HG02763 (cell line): ENCODE results near the gene PLPPR2.
"Not testable (repeated sequence)": the region's sequence is repeated elsewhere in the genome, so short reads cannot be mapped to it uniquely, and the experiment has no call there.

Experiments used
- ATAC-seq: cut with Tn5 transposase; IDR thresholded peaks from one replicate; pipeline ENCODE4 v1.9.1; 2021; ENCODE audit warnings: mild to moderate bottlenecking, moderate library complexity; ENCODE audit not compliant: unreplicated experiment

The PLPPR2 gene

DNA sequence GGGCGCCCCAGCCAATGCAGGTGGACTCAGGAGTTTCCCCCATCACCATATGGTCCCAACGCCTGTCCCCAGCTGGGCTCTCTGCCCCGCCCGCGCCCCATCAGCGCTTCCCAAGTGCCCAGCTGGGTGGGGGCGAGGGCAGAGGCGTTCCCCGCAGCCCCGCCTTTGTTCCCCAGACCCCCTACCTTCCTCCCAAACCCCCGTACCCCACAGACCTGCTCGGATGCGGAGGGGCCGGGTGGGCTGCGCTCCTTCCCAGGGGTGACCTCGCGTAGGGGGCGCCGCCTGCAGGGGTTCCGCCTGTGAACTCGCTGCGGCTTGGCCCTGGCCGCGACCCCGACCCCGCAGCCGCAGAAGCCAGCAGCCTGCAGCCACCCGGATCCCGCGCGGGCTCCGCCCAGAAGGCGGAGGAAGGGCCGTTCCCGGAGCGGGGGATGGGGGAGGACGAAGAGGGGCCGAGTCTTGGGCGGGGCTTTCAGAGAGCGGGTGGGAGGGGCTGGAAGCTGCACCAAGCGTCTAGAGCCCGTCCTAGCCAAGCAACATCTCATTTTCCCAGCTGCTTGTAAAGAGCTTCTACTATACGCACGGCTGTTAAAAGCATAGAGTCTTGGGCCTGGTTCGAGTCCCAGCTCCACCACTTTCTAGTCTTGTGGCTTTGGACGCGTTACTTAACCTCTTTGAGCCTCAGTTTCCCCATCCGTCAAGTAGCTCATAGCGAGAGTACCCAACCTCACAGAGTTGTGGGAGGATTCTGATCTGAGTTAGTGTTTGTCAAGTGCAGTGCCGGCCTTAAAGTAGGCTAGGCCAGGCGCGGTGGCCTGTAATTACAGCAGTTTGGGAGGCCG lies 15.8 kb upstream of the PLPPR2 start, which contains the start of gene RAB3D:
Gene RAB3D (minus strand): TSS at position 404 of the 845 bp plus-strand sequence. CDS start 2,258 bp downstream, outside the sequence.
- peak; percentile 81 for ATAC-seq

DNA sequence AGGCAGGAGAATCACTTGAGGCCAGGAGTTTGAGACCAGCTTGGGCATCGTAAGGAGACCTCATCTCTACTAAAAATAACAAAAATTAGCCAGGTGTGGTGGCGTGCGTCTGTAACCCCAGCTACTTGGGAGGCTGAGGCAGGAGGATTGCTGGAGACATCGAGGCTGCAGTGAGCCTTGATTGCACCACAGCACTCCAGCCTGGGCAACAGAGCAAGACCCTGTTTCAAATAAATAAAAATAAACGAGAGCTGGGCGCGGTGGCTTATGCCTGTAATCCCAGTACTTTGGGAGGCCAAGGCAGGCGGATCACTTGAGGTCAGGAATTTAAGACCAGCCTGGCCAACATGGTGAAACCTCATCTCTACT lies 15.1 kb upstream of the PLPPR2 start:
- not testable (repeated sequence) for ATAC-seq

DNA sequence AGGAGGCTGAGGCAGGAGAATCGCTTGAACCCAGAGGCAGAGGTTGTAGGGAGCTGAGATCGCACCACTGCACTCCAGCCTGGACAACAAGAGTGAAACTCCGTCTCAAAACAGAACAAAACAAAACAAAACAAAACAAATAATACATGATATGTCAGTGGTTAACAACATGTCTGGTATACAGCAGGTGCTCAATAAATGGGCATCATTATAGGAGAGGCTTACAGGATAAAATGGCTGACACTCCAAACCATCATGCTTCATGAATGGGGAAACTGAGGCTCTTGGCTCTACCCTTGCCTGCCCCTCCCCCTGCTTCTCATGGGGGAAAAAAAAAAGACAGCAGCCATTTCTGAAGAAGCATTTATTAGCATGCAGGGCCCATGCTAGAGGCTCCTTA lies 12.8 kb upstream of the PLPPR2 start:
- ATAC-seq: no peak

DNA sequence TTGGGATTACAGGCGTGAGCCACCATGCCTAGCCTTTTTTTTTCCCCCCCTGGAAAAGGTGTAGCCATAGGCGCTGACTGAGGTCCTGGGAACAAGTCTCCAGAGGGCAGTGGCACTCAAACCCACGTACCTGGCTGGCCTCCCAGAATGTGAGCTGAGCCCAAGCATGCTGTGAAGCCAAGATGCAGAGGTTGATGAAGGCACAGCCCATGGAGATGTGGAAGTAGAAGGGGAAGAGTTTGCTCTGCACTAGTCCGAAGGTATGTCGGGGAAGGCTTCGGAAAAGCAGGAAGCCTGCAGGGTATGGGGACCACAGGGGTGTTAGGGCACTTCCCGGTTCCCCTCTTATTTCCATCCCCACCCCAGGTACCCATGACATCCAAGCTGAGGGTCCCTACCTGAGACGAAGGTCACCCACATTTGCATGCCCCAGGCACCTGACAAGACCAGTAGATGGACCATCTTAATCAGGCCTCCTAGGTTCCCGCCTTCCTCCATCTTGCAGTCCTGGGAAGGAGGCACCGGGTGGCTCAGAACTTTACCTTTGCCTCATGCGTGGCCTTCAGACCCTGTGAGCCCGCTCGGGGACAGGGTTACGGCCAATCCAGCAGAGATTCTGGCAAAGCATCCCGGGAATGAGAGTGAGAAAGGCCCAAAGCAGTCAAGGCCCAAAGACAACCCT lies 10.0 kb upstream of the PLPPR2 start:
- ATAC-seq: no peak

DNA sequence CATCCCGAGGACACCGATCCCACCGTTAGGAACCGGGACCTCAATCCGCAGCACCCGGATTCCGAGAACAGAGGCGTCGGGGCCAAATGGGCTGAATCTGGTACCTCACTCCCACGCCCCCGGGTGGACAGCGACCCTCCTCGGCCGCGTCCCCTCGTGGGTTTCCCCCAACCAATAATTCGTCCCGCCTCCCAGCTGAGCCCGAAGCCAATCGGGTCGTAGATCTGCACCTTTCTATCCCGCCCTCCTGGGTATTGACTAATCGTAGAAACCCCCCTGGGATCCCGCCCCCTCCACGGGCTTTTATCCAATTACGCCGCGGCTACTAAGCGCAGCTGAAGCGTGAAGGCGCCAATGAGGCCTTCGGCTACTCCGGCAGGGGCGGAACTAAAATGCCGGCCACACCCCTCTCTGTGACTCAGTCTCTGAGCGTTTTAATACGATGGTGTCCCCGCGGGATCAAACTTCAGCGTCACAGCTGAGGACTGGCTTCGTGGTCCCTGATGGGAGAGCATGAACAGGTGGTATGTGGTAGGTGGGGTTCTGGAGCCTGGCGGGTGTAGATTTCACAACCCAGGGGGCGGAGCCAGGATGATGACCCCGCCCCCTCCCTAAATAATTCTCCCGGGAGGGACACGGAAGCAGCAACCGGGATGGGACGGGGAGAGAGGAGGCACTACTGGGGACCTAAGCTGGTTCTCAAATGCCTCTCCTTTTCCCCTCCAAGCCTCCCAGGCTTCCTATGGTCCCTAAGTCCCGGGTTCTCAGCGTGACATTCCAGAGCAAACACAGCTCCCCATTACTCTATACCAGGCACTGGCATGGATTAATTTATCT lies 8.9 kb upstream of the PLPPR2 start, which contains the start of the genes CCDC159 and TMEM205:
Gene CCDC159 (plus strand): TSS at position 416 of the 837 bp plus-strand sequence. CDS start 88 bp downstream, at position 504.
Gene TMEM205 (minus strand): TSS at position 165 of the 837 bp plus-strand sequence. CDS start 649 bp downstream, outside the sequence.
- ATAC-seq: peak; percentile 91

DNA sequence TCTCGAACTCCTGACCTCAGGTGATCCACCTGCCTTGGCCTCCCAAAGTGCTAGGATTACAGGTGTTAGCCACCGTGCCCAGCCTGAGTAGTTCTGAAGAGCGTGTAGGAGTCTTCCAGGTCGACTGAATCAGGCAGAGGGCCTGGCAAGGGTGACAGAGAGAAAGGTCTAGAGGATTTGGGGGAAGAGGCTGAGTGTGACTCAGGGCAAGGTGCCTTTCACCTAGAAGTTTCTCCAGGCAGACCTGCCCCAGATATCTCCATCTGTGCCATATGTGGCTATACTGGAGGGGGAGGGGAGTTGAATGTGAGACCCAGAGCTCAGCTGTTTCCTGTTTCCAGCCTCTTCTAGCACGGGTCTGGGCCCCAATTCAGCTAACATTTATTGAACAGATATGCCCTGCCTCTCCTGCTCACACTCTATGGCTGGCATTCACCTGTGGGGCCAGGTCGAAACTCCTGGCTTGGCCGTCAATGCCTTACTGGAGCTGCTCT lies 7.6 kb upstream of the PLPPR2 start:
- no peak for ATAC-seq

DNA sequence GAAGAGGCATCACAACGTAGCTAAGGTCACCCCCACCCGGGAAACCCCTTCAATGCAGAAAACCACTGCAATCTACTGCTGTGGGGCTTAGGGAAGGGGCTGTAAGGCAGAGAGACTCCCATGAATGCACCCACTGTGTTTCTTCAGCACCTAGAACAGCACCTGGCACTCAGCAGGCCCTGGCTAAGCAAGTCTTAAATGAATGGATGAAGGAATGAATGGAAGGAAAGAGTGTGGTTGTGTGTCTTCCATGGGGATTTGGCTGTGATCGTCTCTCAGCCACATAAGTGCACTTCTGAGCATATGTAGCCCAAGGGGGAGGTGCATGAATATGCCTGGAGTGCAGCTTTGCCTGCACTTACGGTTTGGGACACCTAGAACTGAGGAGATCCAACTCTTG lies 6.1 kb upstream of the PLPPR2 start:
- ATAC-seq: no peak

DNA sequence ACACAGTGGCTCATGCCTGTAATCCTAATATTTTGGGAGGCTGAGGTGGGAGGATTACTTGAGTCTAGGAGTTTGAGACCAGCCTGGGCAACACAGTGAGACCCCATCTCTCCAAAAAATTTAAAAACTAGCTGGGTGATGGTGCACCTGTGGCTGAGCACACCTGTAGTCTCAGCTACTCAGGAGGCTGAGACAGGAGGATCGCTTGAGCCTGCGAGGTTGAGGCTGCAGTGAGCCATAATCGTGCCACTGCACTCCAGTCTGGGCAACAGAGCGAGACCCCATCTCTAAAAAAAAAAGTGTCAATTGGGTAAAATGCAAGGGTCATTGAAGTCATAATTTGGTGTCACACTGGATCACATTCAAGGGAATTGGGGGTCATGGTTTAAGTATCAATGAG lies 1.1 kb upstream of the PLPPR2 start:
- ATAC-seq: not testable (repeated sequence)

DNA sequence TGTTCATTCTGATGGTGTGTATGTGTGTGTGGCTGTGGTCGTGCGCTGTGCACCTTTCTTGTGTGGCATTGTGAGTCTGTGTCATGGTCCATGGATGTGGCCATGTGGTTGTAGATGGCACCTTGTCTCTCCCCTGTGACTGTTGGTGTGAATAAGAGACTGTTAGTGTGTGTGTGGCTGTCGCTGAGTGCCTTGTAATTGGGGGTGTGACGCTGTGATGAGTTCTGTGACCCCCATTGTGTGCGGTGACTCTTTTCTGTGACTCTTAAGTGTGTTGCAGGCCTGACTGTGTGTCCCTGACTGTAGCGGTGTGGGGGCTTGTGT lies 804 bp downstream of the PLPPR2 start:
- no peak for ATAC-seq

DNA sequence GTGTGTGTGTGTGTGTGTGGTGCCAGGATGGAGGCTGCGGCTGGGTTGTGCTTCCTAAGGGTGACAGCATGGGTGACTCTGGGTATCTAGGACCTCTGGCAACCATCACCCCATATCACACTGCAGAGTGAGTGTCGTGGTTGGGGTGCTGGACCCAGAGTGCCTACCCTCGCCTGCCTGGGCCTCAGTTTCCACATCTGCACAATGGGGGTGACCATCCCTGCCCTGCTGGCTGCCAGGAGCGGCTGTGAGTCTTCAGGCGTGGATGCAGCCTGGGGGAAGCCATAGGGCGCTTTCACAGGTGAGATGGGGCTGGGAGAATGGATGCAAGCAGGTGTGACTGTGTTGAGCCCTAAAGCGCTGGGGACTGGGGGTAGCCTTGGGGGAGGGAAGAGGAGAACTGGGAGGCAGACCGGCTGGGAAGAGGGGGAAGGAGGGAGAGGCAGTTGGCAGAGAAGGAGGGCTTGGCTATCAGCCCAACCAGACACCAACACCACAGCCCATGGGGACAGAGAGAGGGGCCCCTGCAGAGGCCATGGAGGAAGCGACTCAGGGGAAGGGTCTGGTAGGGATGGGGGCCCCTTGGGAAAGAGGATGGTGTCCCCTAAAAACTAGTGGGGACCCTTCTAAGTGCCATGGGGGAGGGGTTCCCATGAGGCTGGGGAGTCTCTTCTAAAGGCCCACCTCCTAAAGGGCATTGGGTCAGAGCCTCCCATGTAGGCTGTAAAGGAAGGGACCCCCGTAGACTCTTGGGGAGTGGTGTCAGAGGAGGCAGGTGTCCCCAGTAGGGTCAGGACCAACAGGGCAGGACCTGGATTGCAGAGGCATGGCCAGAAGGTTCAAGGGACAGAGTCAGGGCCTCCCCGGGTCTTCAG lies 1.7 kb downstream of the PLPPR2 start:
- ATAC-seq: no peak

DNA sequence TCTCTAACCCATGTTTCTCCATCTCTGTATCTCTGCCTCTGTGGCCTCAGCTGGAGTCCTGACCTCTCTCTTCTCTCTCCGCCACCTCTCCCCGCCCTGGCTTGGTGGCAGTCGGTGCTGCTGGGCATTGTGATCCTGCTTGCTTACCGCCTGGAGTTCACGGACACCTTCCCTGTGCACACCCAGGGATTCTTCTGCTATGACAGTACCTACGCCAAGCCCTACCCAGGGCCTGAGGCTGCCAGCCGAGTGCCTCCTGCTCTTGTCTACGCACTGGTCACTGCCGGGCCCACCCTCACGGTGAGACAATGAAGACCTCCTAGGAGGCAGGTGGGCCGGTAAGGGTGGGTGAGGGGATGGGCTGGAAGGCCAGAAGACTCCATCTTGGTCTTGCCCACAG lies 4.2 kb downstream of the PLPPR2 start:
- ATAC-seq: no peak

DNA sequence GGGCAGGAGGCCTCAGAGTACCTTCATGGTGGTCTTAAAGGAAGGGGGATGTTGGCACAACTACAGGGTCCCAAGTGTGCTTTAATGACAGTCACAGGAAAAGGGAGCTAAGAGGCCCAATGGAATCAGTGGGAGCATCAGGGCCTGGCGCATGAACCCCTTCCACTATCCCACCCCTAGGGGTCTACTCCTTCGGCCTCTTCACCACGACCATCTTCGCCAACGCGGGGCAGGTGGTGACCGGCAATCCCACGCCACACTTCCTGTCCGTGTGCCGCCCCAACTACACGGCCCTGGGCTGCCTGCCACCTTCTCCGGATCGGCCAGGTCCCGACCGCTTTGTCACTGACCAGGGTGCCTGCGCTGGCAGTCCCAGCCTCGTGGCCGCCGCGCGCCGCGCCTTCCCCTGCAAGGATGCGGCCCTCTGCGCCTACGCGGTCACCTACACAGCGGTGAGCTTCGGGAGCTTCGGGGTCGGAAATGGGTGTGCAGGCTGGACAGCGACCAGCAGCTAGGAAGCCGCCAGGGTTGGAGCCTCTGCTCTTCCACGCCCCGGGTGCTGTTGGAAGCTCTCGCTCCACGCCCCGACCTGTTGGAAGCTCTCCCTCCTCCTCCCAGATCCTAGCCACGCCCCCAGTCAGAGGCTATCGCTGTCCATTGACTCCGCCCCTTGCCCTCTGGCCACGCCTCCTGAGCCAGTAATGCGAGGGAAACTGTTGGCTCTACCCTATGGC lies 6.0 kb downstream of the PLPPR2 start:
- ATAC-seq: no peak

DNA sequence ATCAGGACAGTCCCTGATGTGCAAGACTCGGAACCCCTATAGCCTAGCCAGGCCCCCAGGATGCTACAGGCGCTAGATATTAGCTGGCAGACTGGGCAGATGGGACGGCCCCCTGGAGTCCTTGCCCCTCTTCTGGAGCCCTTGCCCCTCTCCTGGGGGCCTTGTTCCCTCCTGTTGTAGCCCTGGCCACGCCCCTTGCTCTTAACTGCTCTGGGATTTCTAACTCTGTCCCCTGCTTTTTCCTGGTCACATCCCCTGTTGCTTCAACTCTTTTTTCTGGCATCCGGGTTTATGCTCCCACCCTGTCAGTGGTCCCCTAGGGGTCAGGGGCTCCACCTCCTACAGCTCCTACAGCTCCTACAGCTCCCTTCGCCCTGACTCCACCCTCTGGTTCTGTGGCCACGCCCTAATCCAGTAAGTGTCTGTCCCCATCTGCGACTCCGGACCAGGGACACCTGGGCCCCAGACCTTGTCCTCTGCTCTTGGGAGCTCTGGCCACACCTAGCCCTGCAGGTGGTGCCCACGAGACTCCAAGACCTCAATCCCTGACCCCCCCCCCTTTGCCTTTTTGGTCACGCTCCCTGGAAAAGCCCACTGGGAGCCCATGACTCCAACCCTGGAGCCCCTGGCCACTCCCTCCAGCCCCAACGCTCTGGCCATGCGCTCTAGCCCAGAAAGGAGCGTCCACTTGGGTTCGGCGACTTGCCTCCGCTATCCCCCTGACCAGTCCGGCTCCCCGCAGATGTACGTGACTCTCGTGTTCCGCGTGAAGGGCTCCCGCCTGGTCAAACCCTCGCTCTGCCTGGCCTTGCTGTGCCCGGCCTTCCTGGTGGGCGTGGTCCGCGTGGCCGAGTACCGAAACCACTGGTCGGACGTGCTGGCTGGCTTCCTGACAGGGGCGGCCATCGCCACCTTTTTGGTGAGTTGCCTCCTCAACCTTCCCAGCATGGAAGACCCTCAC lies 6.8 kb downstream of the PLPPR2 start:
- no peak for ATAC-seq

DNA sequence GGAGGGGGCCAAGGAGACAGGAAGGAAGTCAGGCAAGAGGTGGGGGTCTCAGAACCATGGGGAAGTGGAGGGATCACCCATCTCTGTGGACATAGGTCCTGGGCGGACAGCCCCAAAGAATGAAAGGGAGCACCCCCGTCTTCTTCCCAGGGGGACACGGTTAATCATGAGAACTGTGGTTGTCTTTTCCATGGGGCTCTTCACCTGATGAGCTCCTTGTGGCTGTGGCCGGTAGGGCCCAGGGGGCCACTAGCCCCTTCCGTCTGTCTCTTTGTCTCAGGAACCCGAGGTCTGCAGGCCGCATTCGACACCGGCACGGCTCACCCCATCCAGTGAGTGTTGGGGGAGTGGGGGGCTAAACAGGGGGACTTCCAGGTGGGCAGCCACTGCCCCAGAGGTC lies 8.6 kb downstream of the PLPPR2 start:
- no peak for ATAC-seq

DNA sequence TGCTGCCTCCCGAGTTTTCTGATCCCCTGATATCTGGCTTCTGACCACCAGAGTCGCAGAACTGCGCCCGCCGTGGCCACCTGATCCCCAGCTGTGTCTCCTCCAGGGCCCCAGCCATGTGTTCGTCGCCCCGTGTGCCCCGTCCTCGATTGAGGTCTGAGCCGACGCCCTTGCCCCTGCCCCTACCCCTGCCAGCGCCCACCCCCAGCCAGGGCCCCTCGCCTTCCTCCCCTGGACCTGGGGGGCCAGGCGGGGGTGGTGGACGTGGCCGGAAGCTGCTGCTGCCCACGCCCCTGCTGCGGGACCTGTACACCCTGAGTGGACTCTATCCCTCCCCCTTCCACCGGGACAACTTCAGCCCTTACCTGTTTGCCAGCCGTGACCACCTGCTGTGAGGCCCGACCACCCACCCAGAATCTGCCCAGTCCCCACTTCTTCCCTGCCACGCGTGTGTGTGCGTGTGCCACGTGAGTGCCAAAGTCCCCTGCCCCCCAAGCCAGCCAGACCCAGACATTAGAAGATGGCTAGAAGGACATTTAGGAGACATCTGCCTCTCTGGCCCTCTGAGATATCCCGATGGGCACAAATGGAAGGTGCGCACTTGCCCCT lies 9.2 kb downstream of the PLPPR2 start:
- ATAC-seq: no peak

DNA sequence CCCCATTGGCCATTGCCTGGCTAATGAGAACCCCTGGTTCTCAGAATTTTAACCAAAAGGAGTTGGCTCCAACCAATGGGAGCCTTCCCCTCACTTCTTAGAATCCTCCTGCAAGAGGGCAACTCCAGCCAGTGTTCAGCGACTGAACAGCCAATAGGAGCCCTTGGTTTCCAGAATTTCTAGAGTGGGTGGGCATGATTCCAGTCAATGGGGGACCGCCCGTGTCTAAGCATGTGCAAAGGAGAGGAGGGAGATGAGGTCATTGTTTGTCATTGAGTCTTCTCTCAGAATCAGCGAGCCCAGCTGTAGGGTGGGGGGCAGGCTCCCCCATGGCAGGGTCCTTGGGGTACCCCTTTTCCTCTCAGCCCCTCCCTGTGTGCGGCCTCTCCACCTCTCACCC lies 9.7 kb downstream of the PLPPR2 start:
- no peak for ATAC-seq

DNA sequence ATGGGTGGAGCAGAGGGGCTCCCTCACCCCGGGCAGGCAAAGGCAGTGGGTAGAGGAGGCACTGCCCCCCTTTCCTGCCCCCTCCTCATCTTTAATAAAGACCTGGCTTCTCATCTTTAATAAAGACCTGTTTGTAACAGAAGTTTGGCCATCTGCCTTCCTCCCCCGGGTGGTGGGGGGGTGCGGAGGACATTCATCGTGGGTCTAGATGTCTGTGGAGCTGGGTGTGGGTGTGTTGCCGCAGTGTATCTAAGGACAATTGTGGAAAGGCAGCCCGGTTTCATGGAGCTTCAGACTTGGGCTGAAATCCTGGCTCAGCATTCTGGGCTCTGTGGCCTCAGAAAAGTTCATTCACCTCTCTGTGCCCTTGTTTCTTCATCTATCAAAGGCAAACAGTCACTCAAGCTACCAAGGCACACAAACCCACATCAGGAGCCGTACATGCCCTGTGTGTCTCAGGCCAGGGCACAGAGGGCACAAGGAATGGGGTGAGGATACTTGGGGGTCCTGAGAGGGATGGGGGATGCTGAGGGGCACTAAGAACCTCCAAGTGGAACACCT lies 10.4 kb downstream of the PLPPR2 start:
- no peak for ATAC-seq

DNA sequence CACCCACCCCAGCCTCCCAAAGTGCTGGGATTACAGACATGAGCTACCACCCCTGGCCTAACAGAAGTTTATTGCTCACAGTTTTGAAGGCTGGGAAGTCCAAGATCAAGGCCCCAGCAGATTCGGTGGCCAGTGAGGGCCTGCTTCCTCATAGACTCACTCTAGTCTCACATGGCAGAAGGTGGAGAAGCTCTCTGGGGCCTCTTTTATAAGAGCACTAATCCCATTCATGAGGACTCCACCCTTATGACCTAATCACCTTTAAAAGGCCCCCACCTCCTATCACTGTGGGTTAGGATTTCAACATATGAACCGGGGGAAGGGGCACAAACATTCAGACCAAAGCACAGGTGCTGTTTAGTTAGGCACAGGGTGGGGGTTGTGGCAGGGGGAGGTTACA lies 12.3 kb downstream of the PLPPR2 start:
- no peak for ATAC-seq
